Epithelial cell of proximal tubule (primary cell): ENCODE measurements around the gene STON2. TPM values are rescaled to one million over a fixed set of nuclear protein-coding genes. Genes with fewer than 3 reads are reported as not detected.
A peak's percentile ranks its signal among the peaks of the same experiment; 100 is the strongest.

Experiments
- DNase-seq: peaks from one replicate; pipeline ENCODE4 v3.0.0-alpha.2; 2011; ENCODE audit warnings: low read depth
- H3K4me3 ChIP-seq: 2 replicates; pipeline ENCODE4 v1.5.1; 2011; ENCODE audit warnings: low read depth, mild to moderate bottlenecking, low read length
- CTCF ChIP-seq: conservative IDR thresholded peaks from 2 replicates; pipeline ENCODE4 v1.5.1; 2012; ENCODE audit warnings: low read depth, mild to moderate bottlenecking, low read length
- total RNA-seq: library from RNA; depleted of rRNA; stranded (reverse); fragments of >200 nt; gene quantifications from 2 replicates; pipeline ENCODE4 v1.2.3, GENCODE V29; 2015

Gene STON2
- total RNA-seq, 1 donor from 2014 or later = 6.8 TPM

- DNase-seq = no peak
- TF ChIP-seq CTCF = no peak
- no peak overlapping the region for H3K4me3 ChIP-seq
Observed at GRCh38 chr14:81340201-81340600, 59.9 kb downstream of the STON2 start.

- H3K4me3 ChIP-seq = no peak overlapping the region
- TF ChIP-seq CTCF = no peak
- DNase-seq = no peak
Observed at GRCh38 chr14:81337073-81337472, 63.1 kb downstream of the STON2 start.

GRCh38 chr14:81336009-81336408, 64.1 kb downstream of the STON2 start:
- no peak for DNase-seq
- H3K4me3 ChIP-seq = no peak overlapping the region
- no peak for TF ChIP-seq CTCF

- no peak overlapping the region for H3K4me3 ChIP-seq
- TF ChIP-seq CTCF = no peak
- no peak for DNase-seq
Observed at GRCh38 chr14:81332725-81333124, 67.4 kb downstream of the STON2 start.

- no peak for DNase-seq
- H3K4me3 ChIP-seq = no peak overlapping the region
- TF ChIP-seq CTCF = no peak
Observed at GRCh38 chr14:81331229-81332021, 68.7 kb downstream of the STON2 start.

GRCh38 chr14:81330619-81331122, 69.5 kb downstream of the STON2 start:
- peak; percentile 23 for DNase-seq
- no peak overlapping the region for H3K4me3 ChIP-seq
- TF ChIP-seq CTCF = no peak
